Neural progenitor cell (in vitro differentiated cells): Measurements from ENCODE around the gene GJA1.

Experiments used
- CTCF ChIP-seq: fragments of 200-600 bp; sonication (generic); IDR thresholded peaks from 2 replicates; pipeline ENCODE4 v1.5.1; 2017; ENCODE audit warnings: antibody characterized with exemption, mild to moderate bottlenecking
- EZH2 ChIP-seq: fragments of 200-600 bp; sonication (generic); IDR thresholded peaks from 2 replicates; pipeline ENCODE4 v1.6.1; 2017; ENCODE audit warnings: antibody characterized with exemption, mild to moderate bottlenecking, moderate library complexity

GRCh38 chr6:121389419-121389818, 46.0 kb upstream of the GJA1 start:
- TF ChIP-seq CTCF (no peak), EZH2 (no peak)
